ENCODE results near the gene ZSCAN21. TPM values are rescaled to one million over a fixed set of nuclear protein-coding genes. Genes with fewer than 3 reads are reported as not detected.

The ZSCAN21 gene
- total RNA-seq, 2 experiments from 2014 or later: 6.3 to 6.9 TPM

DNA sequence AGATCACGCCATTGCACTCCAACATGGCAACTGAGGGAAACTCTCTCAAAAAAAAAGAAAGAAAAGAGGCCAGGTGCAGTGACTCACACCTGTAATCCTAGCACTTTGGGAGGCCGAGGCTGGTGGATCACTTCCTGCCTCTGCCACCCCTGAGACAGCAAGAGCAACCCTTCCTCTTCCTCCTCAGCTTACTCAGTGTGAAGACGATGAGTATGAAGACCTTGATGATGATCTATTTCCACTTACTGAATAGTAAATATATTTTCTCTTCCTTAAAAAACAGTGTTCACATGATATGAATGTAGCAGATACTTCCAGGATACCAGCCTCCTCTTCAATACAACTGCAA is 36.3 kb upstream of the ZSCAN21 start:
- intact Hi-C loops (cut with micrococcal nuclease): no loop called here
- H3K27me3 Mint-ChIP-seq: no peaks in the 10 kb centered on the region
- no peak overlapping the region for H3K4me3 Mint-ChIP-seq
- H3K4me1 Mint-ChIP-seq (ENCODE audit: low read depth): peaks cover 31% of the 10 kb centered on the region
- ATAC-seq: peak; percentile 76
- CTCF ChIA-PET: no interaction called here
- no peaks in the 10 kb centered on the region for H3K9me3 Mint-ChIP-seq
- peaks cover 11% of the 10 kb centered on the region for H3K36me3 Mint-ChIP-seq (ENCODE audit: low read depth)
- peak overlapping the region; percentile 64 for H3K27ac Mint-ChIP-seq
- TF ChIP-seq, protein P1, sequence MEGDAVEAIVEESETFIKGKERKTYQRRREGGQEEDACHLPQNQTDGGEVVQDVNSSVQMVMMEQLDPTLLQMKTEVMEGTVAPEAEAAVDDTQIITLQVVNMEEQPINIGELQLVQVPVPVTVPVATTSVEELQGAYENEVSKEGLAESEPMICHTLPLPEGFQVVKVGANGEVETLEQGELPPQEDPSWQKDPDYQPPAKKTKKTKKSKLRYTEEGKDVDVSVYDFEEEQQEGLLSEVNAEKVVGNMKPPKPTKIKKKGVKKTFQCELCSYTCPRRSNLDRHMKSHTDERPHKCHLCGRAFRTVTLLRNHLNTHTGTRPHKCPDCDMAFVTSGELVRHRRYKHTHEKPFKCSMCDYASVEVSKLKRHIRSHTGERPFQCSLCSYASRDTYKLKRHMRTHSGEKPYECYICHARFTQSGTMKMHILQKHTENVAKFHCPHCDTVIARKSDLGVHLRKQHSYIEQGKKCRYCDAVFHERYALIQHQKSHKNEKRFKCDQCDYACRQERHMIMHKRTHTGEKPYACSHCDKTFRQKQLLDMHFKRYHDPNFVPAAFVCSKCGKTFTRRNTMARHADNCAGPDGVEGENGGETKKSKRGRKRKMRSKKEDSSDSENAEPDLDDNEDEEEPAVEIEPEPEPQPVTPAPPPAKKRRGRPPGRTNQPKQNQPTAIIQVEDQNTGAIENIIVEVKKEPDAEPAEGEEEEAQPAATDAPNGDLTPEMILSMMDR (IDR thresholded peaks at IDR 0.05): no peak
- DNase-seq: peak; percentile 72
- POLR2A ChIA-PET: interaction anchor here (1.0 kb wide), 1 partner anchor 8 kb away, joined by 4 read pairs; no protein-coding TSS in a partner anchor

DNA sequence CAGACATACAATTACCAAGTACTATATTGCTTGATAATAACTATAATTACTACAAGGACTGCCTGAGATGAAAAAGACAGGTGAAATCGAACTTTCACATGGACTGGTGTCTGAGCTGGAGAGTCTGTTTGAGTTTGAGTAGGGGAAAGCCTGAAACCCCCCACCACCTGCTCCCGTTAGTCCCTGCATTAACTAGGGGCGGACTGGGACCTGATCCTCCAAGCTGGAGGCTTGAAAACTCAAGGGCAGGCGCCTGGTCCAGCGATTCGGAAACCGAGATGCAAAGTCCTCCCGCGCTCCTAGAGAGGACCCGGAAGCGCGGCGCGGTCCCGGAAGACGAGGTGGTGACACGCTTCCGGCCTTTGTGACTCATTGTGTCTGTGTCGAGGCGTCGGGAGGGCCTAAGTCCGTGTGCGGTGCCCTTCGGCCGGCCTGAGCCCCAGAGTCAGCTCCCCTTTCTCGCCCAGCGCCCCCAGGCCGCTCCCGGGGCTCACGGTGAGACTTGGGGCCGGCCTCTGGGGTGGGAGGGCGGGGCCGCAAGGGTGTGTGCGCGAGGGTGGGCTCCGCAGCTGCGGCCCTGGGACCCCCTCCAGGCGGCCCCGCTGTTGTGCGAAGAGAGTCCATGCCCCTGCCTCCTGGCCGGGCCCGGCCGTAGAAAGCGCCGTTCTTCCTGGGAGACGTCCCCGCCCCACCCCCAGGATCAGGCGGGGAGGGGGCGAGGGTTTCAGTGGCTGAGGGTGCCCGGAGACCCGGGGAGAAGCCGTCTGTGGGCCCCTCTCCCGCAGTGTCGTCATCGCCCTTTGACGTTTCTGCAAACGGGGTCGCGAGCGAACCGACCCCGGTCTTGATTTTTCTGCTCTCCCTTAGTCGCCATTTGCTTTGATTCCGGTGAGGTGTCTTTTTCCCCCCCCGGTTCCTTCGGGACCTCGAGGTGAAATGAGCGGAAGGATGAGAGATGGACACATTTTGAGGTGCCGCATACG is 34.1 kb upstream of the ZSCAN21 start, which contains the start of gene ZKSCAN1:
Gene ZKSCAN1, plus strand, starts transcription at position 365 of the 983 bp plus-strand sequence. CDS start 7,911 bp downstream, outside the sequence.
- TF ChIP-seq, protein P1 (IDR thresholded peaks at IDR 0.05): no peak
- peak within 1 kb of the TSS; percentile 95 for H3K4me3 Mint-ChIP-seq
- peaks cover 49% of the 10 kb centered on the region for H3K4me1 Mint-ChIP-seq (ENCODE audit: low read depth)
- H3K9me3 Mint-ChIP-seq: no peaks in the 10 kb centered on the region
- ATAC-seq: peak; percentile 94
- CTCF ChIA-PET: interaction anchor here (1.2 to 1.3 kb wide), 6 partner anchors 17 to 117 kb away, joined by 3 to 5 read pairs (median 4); no protein-coding TSS in a partner anchor
- POLR2A ChIA-PET: interaction anchor here (0.6 to 2.7 kb wide), 21 partner anchors 7 to 598 kb away, joined by 3 to 9 read pairs (median 4); partner anchors contain the start of genes AP4M1, MCM7, ZNF655 and ZSCAN21
- intact Hi-C loops (cut with micrococcal nuclease): no loop called here
- H3K36me3 Mint-ChIP-seq (ENCODE audit: low read depth): peaks cover 16% of the 10 kb centered on the region
- peak; percentile 90 for DNase-seq
- no peaks in the 10 kb centered on the region for H3K27me3 Mint-ChIP-seq
- H3K27ac Mint-ChIP-seq: peak within 1 kb of the TSS; percentile 92

DNA sequence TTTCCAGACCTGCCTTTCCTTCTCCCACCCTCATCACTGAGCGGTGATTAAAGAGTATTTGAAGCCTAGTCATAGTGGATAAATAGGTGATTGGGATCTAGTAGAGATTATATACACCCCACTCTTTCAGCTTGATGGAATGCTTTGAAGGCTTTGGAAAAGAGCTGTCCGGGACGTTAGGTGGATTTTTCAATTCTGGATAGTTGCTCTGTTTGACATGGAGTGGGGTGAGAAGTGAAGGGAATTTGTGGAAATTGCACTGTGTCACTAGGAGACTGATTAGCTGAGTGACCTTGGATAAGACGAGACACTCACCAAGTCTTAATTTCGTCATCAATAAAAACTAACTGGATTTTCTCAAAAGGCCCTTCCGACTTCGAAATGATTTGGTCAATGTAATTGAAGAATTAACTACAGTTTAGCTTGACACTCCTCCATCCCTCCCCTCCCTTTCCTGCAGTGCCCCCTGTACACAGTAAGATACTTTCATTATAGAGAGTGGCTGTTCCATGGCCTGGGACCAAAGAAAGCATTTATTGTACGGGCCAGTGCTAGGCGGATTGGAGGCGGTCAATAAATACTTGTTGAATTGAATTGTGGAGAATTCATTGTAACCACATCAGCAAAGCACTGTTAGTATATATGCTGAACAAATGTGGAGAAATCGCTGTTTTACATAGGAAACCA is 33.2 kb upstream of the ZSCAN21 start:
- Mint-ChIP-seq H3K4me1 (ENCODE audit: low read depth) (peaks cover 54% of the 10 kb centered on the region), H3K9me3 (no peaks in the 10 kb centered on the region), H3K27ac (peak overlapping the region; percentile 92), H3K36me3 (ENCODE audit: low read depth) (peaks cover 16% of the 10 kb centered on the region), H3K27me3 (no peaks in the 10 kb centered on the region), H3K4me3 (peak overlapping the region; percentile 95)
- intact Hi-C loops (cut with micrococcal nuclease): no loop called here
- ATAC-seq: no peak
- ChIA-PET CTCF (interaction anchor here (0.7 to 1.7 kb wide), 3 partner anchors 19 to 114 kb away, joined by 3 to 6 read pairs (median 3); no protein-coding TSS in a partner anchor), POLR2A (interaction anchor here (1.0 to 2.7 kb wide), 11 partner anchors 8 to 392 kb away, joined by 4 to 9 read pairs (median 5); partner anchors contain the start of genes AP4M1 and MCM7)
- no peak for DNase-seq
- TF ChIP-seq, protein P1 (IDR thresholded peaks at IDR 0.05): no peak

DNA sequence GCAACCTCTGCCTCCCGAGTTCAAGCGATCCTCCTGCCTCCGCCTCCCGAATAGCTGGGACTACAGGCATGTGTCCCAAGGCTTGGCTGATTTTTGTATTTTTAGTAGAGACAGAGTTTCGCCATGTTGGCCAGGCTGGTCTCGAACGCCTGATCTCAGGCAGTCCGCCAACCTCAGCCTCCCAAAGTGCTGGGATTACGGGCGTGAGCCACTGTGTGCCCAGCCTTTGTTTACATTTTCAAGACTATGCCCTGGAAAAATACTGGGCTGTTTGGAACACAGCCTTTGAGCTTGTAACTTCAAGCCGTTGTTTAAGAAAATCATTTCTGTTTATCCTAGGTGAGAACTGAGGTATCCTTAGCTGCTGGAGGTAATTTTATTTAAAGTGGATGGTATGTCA is 32.3 kb upstream of the ZSCAN21 start:
- H3K27me3 Mint-ChIP-seq: no peaks in the 10 kb centered on the region
- peak overlapping the region; percentile 26 for H3K4me3 Mint-ChIP-seq
- DNase-seq (no peak), ATAC-seq (no peak)
- TF ChIP-seq, protein P1 (IDR thresholded peaks at IDR 0.05): no peak
- no peak overlapping the region for H3K27ac Mint-ChIP-seq
- CTCF ChIA-PET: interaction anchor here (0.7 to 1.7 kb wide), 7 partner anchors 19 to 115 kb away, joined by 3 to 6 read pairs (median 3); no protein-coding TSS in a partner anchor
- peaks cover 22% of the 10 kb centered on the region for H3K36me3 Mint-ChIP-seq (ENCODE audit: low read depth)
- H3K4me1 Mint-ChIP-seq (ENCODE audit: low read depth): peaks cover 59% of the 10 kb centered on the region
- H3K9me3 Mint-ChIP-seq: no peaks in the 10 kb centered on the region
- intact Hi-C loops (cut with micrococcal nuclease): no loop called here
- POLR2A ChIA-PET: interaction anchor here (1.0 to 2.7 kb wide), 7 partner anchors 10 to 393 kb away, joined by 4 to 9 read pairs (median 5); no protein-coding TSS in a partner anchor
